GM19023 (cell line): ENCODE data around the gene SQOR.
A peak's percentile ranks its signal among the peaks of the same experiment; 100 is the strongest.

Experiments
- ATAC-seq: cut with Tn5 transposase; IDR thresholded peaks from one replicate; pipeline ENCODE4 v1.9.1; 2021; ENCODE audit warnings: mild to moderate bottlenecking, moderate library complexity; ENCODE audit not compliant: unreplicated experiment

Gene SQOR

GRCh38 chr15:45634432-45635190 lies at the start of gene SQOR:
Gene SQOR, plus strand, starts transcription at chr15:45635029. Its CDS starts 23,895 bp downstream, at chr15:45658924.
- peak; percentile 80 for ATAC-seq

- no peak for ATAC-seq
These were observed 49.6 kb upstream of the SQOR start for GRCh38 chr15:45585069-45585791.

- no peak for ATAC-seq
These were observed 48.7 kb upstream of the SQOR start for GRCh38 chr15:45586125-45586524.

- peak; percentile 4 for ATAC-seq
These were observed 48.2 kb upstream of the SQOR start for GRCh38 chr15:45586601-45587094.

- ATAC-seq, result peak; percentile 89
These were observed 47.5 kb upstream of the SQOR start, which contains the start of gene BLOC1S6 for GRCh38 chr15:45587095-45587862. Gene BLOC1S6, plus strand, starts transcription at chr15:45587379. Its CDS starts 65 bp downstream, at chr15:45587444.

- ATAC-seq, result no peak
These were observed 47.0 kb upstream of the SQOR start for GRCh38 chr15:45587863-45588170.

GRCh38 chr15:45588219-45588875 lies 46.5 kb upstream of the SQOR start:
- no peak for ATAC-seq

- ATAC-seq, result no peak
These were observed 45.6 kb upstream of the SQOR start for GRCh38 chr15:45589256-45589655.

GRCh38 chr15:45594319-45594718 lies 40.5 kb upstream of the SQOR start:
- ATAC-seq, result no peak

GRCh38 chr15:45594835-45595530 lies 39.8 kb upstream of the SQOR start:
- no peak for ATAC-seq

GRCh38 chr15:45603881-45604280 lies 30.9 kb upstream of the SQOR start:
- no peak for ATAC-seq

GRCh38 chr15:45604326-45604725 lies 30.5 kb upstream of the SQOR start:
- no peak for ATAC-seq

- no peak for ATAC-seq
These were observed 28.4 kb upstream of the SQOR start for GRCh38 chr15:45606413-45606812.

GRCh38 chr15:45606841-45607240 lies 28.0 kb upstream of the SQOR start:
- no peak for ATAC-seq

GRCh38 chr15:45611305-45611704 lies 23.5 kb upstream of the SQOR start:
- no peak for ATAC-seq

- no peak for ATAC-seq
These were observed 21.9 kb upstream of the SQOR start for GRCh38 chr15:45612790-45613415.

- ATAC-seq, result no peak
These were observed 17.9 kb upstream of the SQOR start for GRCh38 chr15:45616901-45617323.

- no peak for ATAC-seq
These were observed 16.0 kb upstream of the SQOR start for GRCh38 chr15:45618813-45619212.

- ATAC-seq, result no peak
These were observed 6.7 kb upstream of the SQOR start for GRCh38 chr15:45628136-45628535.
